Measurements from ENCODE around the gene LCN2. TPM values are rescaled to one million over a fixed set of nuclear protein-coding genes. Genes with fewer than 3 reads are reported as not detected.
A peak's percentile ranks its signal among the peaks of the same experiment; 100 is the strongest.

The LCN2 gene
- total and polyA plus RNA-seq, 2 experiments from 2014 or later = 2.0 TPM; not detected in 1

GRCh38 chr9:128108269-128109049, 40.8 kb upstream of the LCN2 start:
- H3K4me1 Mint-ChIP-seq = peaks cover 13% of the 10 kb centered on the region
- peaks cover 2% of the 10 kb centered on the region for H3K27me3 Mint-ChIP-seq (ENCODE audit: insufficient read depth, low read depth, poor library complexity)
- Histone ChIP-seq H3K27me3 (ENCODE audit: insufficient read depth) (no peaks in the 10 kb centered on the region), H3K36me3 (ENCODE audit: insufficient read depth) (peaks cover 5% of the 10 kb centered on the region), H3F3A (replicated peaks; ENCODE audit: low read depth) (peaks cover 10% of the 10 kb centered on the region; the same call in 1 of the 2 replicates), H3K27ac (ENCODE audit: low read depth) (peak overlapping the region; percentile 76), H3K4me3 (no peak overlapping the region), H4K20me1 (replicated peaks; ENCODE audit: insufficient read depth) (peaks cover 16% of the 10 kb centered on the region), H2AFZ (no peak overlapping the region), H3K4me1 (ENCODE audit: insufficient read depth) (peaks cover 8% of the 10 kb centered on the region; the same call in 1 of the 2 replicates), H3K4me2 (no peak overlapping the region), H3K79me2 (replicated peaks; ENCODE audit: insufficient read depth) (no peaks in the 10 kb centered on the region), H3K9me2 (ENCODE audit: insufficient read depth) (no peaks in the 10 kb centered on the region)
- peaks cover 52% of the 10 kb centered on the region for H3K36me3 Mint-ChIP-seq (ENCODE audit: low read depth)
- no peak for ATAC-seq
- H3K4me3 Mint-ChIP-seq = no peak overlapping the region
- H3K9me3 Mint-ChIP-seq = no peaks in the 10 kb centered on the region
- H3K27ac Mint-ChIP-seq = 0 out of 2 replicates have a peak overlapping the region, but pooled peaks have one; percentile 27
- TF ChIP-seq EZH2 (IDR thresholded peaks at IDR 0.05; ENCODE audit: low read depth, unreplicated experiment) (no peak), STAT1 (IDR thresholded peaks at IDR 0.05; ENCODE audit: unreplicated experiment) (no peak), ZNF114 (CRISPR knock-in tag; IDR thresholded peaks at IDR 0.05) (no peak), NANOG (IDR thresholded peaks at IDR 0.05; ENCODE audit: borderline replicate concordance) (no peak), POLR2AphosphoS5 (IDR thresholded peaks at IDR 0.05; ENCODE audit: low read depth) (no peak), ZNF462 (CRISPR knock-in tag; IDR thresholded peaks at IDR 0.05) (no peak), CREB1 (CRISPR knock-in tag; IDR thresholded peaks at IDR 0.05; ENCODE audit: low read depth) (no peak), CTCF (conservative IDR thresholded peaks at IDR 0.05; ENCODE audit: low read depth in 2 of 2) (no peak), ETS1 (IDR thresholded peaks at IDR 0.05) (no peak), EZH2phosphoT487 (IDR thresholded peaks at IDR 0.05; ENCODE audit: unreplicated experiment) (no peak), ZNF331 (CRISPR knock-in tag; IDR thresholded peaks at IDR 0.05; ENCODE audit: low read depth) (no peak), JUNB (IDR thresholded peaks at IDR 0.05; ENCODE audit: unreplicated experiment) (no peak), REST (IDR thresholded peaks at IDR 0.05; ENCODE audit: unreplicated experiment) (no peak)
- DNase-seq (ENCODE audit: low spot score) = no peak

Data from GM23338 (cell line).